Sigmoid colon (tissue), 4 donors: ENCODE results near the gene TTYH3.

Experiments used
- EP300 ChIP-seq, 4 donors: sonication (generic); formaldehyde crosslinking; IDR thresholded peaks; one replicate each; pipeline ENCODE4 v1.6.1; 2017; ENCODE audit warnings: antibody characterized with exemption in 4 of 4
- POLR2A ChIP-seq, 2 donors: fragments of 450-650 bp; IDR thresholded peaks; one replicate each; pipeline ENCODE4 v1.6.1; 2016; ENCODE audit warnings: antibody characterized with exemption in 2 of 2, mild to moderate bottlenecking in 2 of 2, moderate library complexity in 2 of 2
- POLR2AphosphoS5 ChIP-seq, 4 donors: sonication (generic); formaldehyde crosslinking; IDR thresholded peaks; one replicate each; pipeline ENCODE4 v1.6.1; 2017; ENCODE audit warnings: antibody characterized with exemption in 4 of 4
- TF ChIP-seq, protein P1 (sequence below), 4 experiments: fragments of 450-650 bp in 3 of 4; fragments of 200-600 bp in 1 of 4; IDR thresholded peaks; one replicate each; pipeline ENCODE4 v1.5.1; 2016 to 2019; ENCODE audit warnings: antibody characterized with exemption in 4 of 4, mild to moderate bottlenecking in 3 of 4, moderate library complexity in 2 of 4

GRCh38 chr7:2586326-2587020, 45.3 kb upstream of the TTYH3 start:
- TF ChIP-seq, protein P1, sequence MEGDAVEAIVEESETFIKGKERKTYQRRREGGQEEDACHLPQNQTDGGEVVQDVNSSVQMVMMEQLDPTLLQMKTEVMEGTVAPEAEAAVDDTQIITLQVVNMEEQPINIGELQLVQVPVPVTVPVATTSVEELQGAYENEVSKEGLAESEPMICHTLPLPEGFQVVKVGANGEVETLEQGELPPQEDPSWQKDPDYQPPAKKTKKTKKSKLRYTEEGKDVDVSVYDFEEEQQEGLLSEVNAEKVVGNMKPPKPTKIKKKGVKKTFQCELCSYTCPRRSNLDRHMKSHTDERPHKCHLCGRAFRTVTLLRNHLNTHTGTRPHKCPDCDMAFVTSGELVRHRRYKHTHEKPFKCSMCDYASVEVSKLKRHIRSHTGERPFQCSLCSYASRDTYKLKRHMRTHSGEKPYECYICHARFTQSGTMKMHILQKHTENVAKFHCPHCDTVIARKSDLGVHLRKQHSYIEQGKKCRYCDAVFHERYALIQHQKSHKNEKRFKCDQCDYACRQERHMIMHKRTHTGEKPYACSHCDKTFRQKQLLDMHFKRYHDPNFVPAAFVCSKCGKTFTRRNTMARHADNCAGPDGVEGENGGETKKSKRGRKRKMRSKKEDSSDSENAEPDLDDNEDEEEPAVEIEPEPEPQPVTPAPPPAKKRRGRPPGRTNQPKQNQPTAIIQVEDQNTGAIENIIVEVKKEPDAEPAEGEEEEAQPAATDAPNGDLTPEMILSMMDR (IDR thresholded peaks at IDR 0.05): no peak
- TF ChIP-seq POLR2A (IDR thresholded peaks at IDR 0.05) (no peak), POLR2AphosphoS5 (IDR thresholded peaks at IDR 0.05) (no peak), EP300 (IDR thresholded peaks at IDR 0.05) (no peak)
